Measurements from ENCODE around the gene ACTA1. TPM values are rescaled to one million over a fixed set of nuclear protein-coding genes. Genes with fewer than 3 reads are reported as not detected.

ACTA1 gene
- total and polyA plus RNA-seq, 2 of the 8 experiments (the other 6 are each of a cell fraction or from before 2014, with no cell fraction given), result 23.5 to 58.2 TPM

DNA sequence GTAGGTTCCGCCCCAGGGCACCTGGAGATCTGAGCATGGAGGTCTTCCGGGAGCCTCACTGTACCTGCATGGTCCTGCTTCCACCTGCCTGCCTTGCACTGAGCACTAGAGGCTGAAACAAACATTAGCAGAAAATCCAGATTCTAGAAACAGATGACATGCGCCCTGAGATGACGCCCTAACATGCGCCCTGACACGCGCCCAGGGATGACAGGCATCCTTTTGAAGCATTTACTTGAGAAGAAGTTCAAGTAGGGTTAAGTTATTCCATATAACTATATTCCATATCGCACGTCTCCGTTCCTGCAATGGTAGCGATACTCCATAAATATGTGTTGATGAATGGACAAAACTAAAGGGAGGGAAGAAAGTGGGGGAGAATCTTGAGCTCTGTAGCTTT, 13.7 kb downstream of the ACTA1 start (continued):
- TF ChIP-seq, protein P1, sequence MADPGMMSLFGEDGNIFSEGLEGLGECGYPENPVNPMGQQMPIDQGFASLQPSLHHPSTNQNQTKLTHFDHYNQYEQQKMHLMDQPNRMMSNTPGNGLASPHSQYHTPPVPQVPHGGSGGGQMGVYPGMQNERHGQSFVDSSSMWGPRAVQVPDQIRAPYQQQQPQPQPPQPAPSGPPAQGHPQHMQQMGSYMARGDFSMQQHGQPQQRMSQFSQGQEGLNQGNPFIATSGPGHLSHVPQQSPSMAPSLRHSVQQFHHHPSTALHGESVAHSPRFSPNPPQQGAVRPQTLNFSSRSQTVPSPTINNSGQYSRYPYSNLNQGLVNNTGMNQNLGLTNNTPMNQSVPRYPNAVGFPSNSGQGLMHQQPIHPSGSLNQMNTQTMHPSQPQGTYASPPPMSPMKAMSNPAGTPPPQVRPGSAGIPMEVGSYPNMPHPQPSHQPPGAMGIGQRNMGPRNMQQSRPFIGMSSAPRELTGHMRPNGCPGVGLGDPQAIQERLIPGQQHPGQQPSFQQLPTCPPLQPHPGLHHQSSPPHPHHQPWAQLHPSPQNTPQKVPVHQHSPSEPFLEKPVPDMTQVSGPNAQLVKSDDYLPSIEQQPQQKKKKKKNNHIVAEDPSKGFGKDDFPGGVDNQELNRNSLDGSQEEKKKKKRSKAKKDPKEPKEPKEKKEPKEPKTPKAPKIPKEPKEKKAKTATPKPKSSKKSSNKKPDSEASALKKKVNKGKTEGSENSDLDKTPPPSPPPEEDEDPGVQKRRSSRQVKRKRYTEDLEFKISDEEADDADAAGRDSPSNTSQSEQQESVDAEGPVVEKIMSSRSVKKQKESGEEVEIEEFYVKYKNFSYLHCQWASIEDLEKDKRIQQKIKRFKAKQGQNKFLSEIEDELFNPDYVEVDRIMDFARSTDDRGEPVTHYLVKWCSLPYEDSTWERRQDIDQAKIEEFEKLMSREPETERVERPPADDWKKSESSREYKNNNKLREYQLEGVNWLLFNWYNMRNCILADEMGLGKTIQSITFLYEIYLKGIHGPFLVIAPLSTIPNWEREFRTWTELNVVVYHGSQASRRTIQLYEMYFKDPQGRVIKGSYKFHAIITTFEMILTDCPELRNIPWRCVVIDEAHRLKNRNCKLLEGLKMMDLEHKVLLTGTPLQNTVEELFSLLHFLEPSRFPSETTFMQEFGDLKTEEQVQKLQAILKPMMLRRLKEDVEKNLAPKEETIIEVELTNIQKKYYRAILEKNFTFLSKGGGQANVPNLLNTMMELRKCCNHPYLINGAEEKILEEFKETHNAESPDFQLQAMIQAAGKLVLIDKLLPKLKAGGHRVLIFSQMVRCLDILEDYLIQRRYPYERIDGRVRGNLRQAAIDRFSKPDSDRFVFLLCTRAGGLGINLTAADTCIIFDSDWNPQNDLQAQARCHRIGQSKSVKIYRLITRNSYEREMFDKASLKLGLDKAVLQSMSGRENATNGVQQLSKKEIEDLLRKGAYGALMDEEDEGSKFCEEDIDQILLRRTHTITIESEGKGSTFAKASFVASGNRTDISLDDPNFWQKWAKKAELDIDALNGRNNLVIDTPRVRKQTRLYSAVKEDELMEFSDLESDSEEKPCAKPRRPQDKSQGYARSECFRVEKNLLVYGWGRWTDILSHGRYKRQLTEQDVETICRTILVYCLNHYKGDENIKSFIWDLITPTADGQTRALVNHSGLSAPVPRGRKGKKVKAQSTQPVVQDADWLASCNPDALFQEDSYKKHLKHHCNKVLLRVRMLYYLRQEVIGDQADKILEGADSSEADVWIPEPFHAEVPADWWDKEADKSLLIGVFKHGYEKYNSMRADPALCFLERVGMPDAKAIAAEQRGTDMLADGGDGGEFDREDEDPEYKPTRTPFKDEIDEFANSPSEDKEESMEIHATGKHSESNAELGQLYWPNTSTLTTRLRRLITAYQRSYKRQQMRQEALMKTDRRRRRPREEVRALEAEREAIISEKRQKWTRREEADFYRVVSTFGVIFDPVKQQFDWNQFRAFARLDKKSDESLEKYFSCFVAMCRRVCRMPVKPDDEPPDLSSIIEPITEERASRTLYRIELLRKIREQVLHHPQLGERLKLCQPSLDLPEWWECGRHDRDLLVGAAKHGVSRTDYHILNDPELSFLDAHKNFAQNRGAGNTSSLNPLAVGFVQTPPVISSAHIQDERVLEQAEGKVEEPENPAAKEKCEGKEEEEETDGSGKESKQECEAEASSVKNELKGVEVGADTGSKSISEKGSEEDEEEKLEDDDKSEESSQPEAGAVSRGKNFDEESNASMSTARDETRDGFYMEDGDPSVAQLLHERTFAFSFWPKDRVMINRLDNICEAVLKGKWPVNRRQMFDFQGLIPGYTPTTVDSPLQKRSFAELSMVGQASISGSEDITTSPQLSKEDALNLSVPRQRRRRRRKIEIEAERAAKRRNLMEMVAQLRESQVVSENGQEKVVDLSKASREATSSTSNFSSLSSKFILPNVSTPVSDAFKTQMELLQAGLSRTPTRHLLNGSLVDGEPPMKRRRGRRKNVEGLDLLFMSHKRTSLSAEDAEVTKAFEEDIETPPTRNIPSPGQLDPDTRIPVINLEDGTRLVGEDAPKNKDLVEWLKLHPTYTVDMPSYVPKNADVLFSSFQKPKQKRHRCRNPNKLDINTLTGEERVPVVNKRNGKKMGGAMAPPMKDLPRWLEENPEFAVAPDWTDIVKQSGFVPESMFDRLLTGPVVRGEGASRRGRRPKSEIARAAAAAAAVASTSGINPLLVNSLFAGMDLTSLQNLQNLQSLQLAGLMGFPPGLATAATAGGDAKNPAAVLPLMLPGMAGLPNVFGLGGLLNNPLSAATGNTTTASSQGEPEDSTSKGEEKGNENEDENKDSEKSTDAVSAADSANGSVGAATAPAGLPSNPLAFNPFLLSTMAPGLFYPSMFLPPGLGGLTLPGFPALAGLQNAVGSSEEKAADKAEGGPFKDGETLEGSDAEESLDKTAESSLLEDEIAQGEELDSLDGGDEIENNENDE (IDR thresholded peaks at IDR 0.05; ENCODE audit: insufficient replicate concordance, low read length), result no peak
- TF ChIP-seq TCF12 (IDR thresholded peaks at IDR 0.05; ENCODE audit: low read depth, low read length) (no peak), POU5F1 (IDR thresholded peaks at IDR 0.05; ENCODE audit: low read depth, low read length) (no peak)

Data from H1 (cell line).